DND-41 (cell line): ENCODE measurements around the gene TEX36.

Source experiments
- EZH2 ChIP-seq: IDR thresholded peaks from 3 replicates; pipeline ENCODE4 v1.6.1; 2012; ENCODE audit warnings: borderline replicate concordance, low read depth, mild to moderate bottlenecking, moderate library complexity, low read length, inconsistent platforms; ENCODE audit not compliant: severe bottlenecking
- TF ChIP-seq, protein P1 (sequence below): IDR thresholded peaks from 2 replicates; pipeline ENCODE4 v1.5.1; 2012; ENCODE audit warnings: borderline replicate concordance, low read length, moderate library complexity, mild to moderate bottlenecking; ENCODE audit not compliant: poor library complexity, severe bottlenecking; ENCODE audit errors: extremely low read depth

DNA sequence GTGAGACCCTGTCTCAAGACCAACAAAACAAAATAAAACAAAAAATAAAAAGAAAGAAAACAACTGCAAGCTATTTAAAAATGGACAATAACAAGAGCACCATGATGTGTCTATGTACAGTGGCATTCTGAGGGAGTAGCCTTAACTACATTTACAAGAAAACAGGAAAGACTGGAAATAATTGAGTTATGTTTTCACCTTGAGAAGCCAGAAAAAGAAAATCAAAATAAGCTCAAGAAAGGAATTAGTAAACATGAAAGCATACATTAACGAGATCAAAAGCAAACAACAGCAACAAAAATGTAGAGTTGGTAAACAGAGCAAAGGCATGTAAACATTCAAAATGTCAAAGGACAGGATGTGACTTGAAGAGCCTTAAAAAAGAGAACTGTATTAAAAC lies 36.7 kb downstream of the TEX36 start:
- TF ChIP-seq, protein P1, sequence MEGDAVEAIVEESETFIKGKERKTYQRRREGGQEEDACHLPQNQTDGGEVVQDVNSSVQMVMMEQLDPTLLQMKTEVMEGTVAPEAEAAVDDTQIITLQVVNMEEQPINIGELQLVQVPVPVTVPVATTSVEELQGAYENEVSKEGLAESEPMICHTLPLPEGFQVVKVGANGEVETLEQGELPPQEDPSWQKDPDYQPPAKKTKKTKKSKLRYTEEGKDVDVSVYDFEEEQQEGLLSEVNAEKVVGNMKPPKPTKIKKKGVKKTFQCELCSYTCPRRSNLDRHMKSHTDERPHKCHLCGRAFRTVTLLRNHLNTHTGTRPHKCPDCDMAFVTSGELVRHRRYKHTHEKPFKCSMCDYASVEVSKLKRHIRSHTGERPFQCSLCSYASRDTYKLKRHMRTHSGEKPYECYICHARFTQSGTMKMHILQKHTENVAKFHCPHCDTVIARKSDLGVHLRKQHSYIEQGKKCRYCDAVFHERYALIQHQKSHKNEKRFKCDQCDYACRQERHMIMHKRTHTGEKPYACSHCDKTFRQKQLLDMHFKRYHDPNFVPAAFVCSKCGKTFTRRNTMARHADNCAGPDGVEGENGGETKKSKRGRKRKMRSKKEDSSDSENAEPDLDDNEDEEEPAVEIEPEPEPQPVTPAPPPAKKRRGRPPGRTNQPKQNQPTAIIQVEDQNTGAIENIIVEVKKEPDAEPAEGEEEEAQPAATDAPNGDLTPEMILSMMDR: no peak
- TF ChIP-seq EZH2: no peak
